HG03521 (cell line): ENCODE data around the gene ATP6V0E2.

Experiments
- ATAC-seq: cut with Tn5 transposase; IDR thresholded peaks from one replicate; pipeline ENCODE4 v1.9.1; 2021; ENCODE audit warnings: mild to moderate bottlenecking, moderate library complexity; ENCODE audit not compliant: unreplicated experiment

The ATP6V0E2 gene

GRCh38 chr7:149861728-149862045, 12.1 kb upstream of the ATP6V0E2 start:
- ATAC-seq, result no peak

GRCh38 chr7:149862156-149862555, 11.6 kb upstream of the ATP6V0E2 start:
- no peak for ATAC-seq

- ATAC-seq, result no peak
These were observed 10.3 kb upstream of the ATP6V0E2 start for GRCh38 chr7:149863500-149863899.

- ATAC-seq, result no peak
These were observed 9.7 kb upstream of the ATP6V0E2 start for GRCh38 chr7:149864023-149864422.

GRCh38 chr7:149864751-149865150, 9.0 kb upstream of the ATP6V0E2 start:
- ATAC-seq, result no peak

- no peak for ATAC-seq
These were observed 8.3 kb upstream of the ATP6V0E2 start for GRCh38 chr7:149865437-149865836.

- no peak for ATAC-seq
These were observed 7.5 kb upstream of the ATP6V0E2 start for GRCh38 chr7:149866139-149866778.

GRCh38 chr7:149866779-149867447, 6.9 kb upstream of the ATP6V0E2 start:
- ATAC-seq, result no peak

GRCh38 chr7:149867762-149868622, 5.8 kb upstream of the ATP6V0E2 start:
- ATAC-seq, result no peak

GRCh38 chr7:149868623-149869290, 5.0 kb upstream of the ATP6V0E2 start:
- ATAC-seq, result no peak

GRCh38 chr7:149869291-149869650, 4.5 kb upstream of the ATP6V0E2 start:
- no peak for ATAC-seq

GRCh38 chr7:149869867-149870266, 3.9 kb upstream of the ATP6V0E2 start:
- ATAC-seq, result no peak

- no peak for ATAC-seq
These were observed 3.5 kb upstream of the ATP6V0E2 start for GRCh38 chr7:149870274-149870673.

- ATAC-seq, result no peak
These were observed 2.9 kb upstream of the ATP6V0E2 start for GRCh38 chr7:149870701-149871483.

GRCh38 chr7:149871576-149871975, 2.2 kb upstream of the ATP6V0E2 start:
- ATAC-seq, result no peak

GRCh38 chr7:149872419-149873073, 1.2 kb upstream of the ATP6V0E2 start:
- ATAC-seq, result no peak

- no peak for ATAC-seq
These were observed 338 bp downstream of the ATP6V0E2 start for GRCh38 chr7:149873970-149874643.

- ATAC-seq, result no peak
These were observed 867 bp downstream of the ATP6V0E2 start for GRCh38 chr7:149874644-149875028.

GRCh38 chr7:149875396-149875795, 1.6 kb downstream of the ATP6V0E2 start:
- no peak for ATAC-seq
